Transverse colon (tissue), 3 donors: Measurements from ENCODE around the gene HARBI1.

Source experiments
- EP300 ChIP-seq: sonication (generic); formaldehyde crosslinking; IDR thresholded peaks from one replicate; pipeline ENCODE4 v1.6.1; 2017; ENCODE audit warnings: antibody characterized with exemption, low read depth
- TF ChIP-seq, protein P1 (sequence below), 5 experiments: fragments of 200-600 bp in 3 of 5; fragments of 450-650 bp in 2 of 5; sonication (generic) in 3 of 5; IDR thresholded peaks; 1 replicate in 2 of 5; 2 replicates in 3 of 5; pipeline ENCODE4 v1.5.1; 2016 to 2017; ENCODE audit warnings: antibody characterized with exemption in 5 of 5, inconsistent platforms in 3 of 5, mild to moderate bottlenecking in 2 of 5, moderate library complexity in 1 of 5

DNA sequence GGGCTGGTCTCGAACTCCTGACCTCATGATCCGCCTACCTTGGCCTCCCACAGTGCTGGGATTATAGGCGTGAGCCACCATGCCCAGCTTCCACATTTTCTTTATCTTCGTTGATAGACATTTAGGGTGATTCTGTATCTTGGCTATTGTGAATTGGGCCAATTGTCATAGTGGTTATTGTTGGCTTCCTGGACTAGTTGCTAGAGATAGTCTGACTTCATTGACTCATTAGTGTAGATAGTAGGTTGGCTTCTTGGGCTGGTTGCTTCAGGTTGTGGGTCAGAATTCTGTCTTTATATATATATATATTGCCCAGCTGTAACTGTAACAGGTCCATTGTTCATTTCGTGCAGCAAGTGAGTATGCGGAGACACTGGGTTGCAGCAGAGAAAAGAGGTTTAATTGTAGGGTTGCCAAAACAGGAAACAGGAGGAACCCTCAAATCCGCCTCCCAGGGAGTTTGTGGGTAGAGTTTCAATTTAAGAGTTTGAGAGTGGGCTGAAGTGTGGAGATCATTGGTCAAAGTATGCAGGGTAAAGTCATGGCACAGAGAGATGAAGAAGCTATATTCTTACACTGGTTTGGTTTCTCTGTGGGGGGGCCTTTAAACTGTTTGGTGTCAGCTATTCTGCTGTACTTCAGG lies 22.3 kb upstream of the HARBI1 start:
- TF ChIP-seq EP300: no peak
- TF ChIP-seq, protein P1, sequence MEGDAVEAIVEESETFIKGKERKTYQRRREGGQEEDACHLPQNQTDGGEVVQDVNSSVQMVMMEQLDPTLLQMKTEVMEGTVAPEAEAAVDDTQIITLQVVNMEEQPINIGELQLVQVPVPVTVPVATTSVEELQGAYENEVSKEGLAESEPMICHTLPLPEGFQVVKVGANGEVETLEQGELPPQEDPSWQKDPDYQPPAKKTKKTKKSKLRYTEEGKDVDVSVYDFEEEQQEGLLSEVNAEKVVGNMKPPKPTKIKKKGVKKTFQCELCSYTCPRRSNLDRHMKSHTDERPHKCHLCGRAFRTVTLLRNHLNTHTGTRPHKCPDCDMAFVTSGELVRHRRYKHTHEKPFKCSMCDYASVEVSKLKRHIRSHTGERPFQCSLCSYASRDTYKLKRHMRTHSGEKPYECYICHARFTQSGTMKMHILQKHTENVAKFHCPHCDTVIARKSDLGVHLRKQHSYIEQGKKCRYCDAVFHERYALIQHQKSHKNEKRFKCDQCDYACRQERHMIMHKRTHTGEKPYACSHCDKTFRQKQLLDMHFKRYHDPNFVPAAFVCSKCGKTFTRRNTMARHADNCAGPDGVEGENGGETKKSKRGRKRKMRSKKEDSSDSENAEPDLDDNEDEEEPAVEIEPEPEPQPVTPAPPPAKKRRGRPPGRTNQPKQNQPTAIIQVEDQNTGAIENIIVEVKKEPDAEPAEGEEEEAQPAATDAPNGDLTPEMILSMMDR (IDR thresholded peaks at IDR 0.05): no peak
